IPS-18c (cell line): ENCODE data around the gene PLAU.
"Not testable (repeated sequence)": the region's sequence is repeated elsewhere in the genome, so short reads cannot be mapped to it uniquely, and the experiment has no call there.

Experiments used
- H3K4me3 ChIP-seq: 2 replicates; pipeline ENCODE4 v1.7.0; 2013; ENCODE audit warnings: low read depth, mild to moderate bottlenecking, low read length, moderate library complexity; ENCODE audit not compliant: insufficient read depth
- H3K9me3 ChIP-seq: one replicate; pipeline ENCODE4 v1.6.1; 2013; ENCODE audit warnings: mild to moderate bottlenecking, low read length, moderate library complexity; ENCODE audit not compliant: control insufficient read depth, insufficient read depth

Gene PLAU

DNA sequence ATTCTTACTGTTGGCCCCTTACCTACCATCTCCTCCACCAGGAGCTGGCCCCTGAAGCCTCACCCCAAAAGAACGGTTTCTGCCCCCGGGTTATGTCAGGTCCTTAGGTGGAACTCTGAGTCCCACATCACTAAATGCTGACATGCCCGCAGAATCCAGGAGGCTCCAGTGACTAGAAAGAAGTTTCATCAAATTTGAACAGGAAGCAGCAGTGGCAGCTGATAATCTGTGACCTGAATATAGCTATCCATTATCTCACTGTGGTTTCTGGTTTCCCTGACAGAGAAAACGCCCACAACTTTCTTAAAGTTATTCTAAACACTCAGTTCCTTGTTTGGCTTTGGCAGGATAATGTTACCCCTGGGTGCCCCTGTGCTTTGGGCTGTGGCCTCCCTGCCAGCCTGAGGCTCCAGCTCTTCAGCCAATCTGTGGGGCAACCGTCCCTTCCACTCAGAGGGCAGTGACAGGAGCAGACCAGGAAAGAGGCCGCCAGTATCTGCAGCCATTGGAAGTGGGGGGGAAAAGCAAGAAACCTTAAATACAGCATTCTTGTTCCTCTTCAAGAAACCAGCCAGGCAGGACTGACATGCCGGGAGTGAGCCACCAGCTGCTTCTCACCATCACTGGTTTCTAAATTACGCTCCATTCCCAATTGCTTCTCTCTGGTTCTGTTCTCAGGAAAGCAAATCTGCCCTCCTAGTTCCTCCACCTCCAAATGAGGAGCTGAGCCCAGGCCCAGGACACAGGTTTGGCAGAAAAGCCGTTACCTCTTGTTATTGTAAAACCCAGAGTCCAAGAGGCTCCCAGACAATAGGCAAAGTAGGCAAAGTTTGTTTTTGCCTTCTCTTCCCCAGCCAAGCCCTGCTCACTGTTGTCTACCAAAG is 45.8 kb downstream of the PLAU start:
- Histone ChIP-seq H3K9me3 (no peaks in the 10 kb centered on the region), H3K4me3 (no peak overlapping the region)

DNA sequence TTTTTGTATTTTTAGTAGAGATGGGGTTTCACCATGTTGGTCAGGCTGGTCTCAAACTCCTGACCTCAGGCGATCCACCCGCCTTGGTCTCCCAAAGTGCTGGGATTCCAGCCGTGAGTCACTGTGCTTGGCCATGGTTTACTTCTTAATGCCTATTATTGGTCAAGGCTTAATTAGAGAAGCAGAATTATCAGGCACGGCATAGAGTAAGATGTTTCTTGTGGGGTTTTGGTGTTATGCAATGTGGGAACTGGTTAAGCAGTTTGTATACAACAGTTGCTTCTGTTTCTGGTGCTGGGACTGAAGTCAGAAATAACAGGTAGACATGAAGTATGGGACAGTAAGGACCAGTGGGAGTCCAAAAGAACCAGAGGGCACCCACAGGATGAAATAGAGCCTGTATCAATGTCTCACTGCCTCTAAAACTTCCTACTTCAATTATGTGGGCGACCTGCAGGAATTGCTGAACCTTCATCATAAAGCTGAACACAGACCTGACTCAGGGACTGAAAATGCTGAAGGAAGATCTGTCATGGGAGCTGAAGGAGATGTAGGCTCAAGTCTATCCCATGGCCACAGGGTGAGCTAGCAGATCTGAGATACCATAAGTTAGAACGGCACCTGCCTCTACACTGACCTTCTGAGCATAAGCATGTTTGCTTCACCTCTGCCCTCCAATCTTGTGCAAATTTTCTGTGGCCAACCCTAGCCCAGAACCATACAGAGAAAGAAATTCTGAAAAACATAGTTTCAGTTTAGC is 48.7 kb downstream of the PLAU start:
- no peaks in the 10 kb centered on the region for H3K9me3 ChIP-seq
- no peak overlapping the region for H3K4me3 ChIP-seq

DNA sequence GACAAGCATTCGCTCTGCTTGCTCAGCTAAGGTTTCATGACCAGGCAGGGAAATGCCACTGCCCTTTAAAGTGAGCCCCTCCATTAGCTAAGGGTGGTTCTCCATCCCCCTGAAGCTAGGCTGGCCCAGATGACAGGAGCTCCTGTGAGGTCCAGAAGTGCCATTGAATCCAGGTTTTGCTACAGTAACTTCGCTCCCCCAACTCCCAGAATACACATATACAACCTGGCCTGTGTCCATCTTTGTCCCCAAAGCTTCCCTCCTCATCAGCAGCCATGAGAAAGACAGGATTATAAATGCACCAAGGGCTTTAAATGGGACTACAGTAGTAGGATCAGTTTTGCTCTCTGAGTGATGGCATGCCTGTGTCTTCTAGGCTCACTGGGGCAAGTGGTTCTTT is 51.5 kb downstream of the PLAU start:
- no peak overlapping the region for H3K4me3 ChIP-seq
- no peaks in the 10 kb centered on the region for H3K9me3 ChIP-seq

DNA sequence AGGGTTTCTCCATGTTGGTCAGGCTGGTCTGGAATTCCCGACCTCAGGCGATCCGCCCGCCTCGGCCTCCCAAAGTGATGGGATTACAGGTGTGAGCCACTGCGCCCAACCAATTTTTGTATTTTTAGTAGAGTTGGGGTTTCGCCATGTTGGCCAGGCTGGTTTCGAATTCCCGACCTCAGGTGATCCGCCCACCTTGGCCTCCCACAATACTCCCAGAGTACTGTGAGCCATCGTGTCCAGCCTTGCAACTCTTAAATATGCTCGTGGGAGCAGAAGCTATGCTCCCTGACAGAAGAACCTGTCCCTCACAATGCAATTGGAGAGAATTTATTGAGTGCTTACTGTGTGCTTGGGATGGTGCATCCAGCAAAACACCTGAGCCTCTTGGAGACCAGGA is 52.6 kb downstream of the PLAU start:
- H3K9me3 ChIP-seq: not testable (repeated sequence)

DNA sequence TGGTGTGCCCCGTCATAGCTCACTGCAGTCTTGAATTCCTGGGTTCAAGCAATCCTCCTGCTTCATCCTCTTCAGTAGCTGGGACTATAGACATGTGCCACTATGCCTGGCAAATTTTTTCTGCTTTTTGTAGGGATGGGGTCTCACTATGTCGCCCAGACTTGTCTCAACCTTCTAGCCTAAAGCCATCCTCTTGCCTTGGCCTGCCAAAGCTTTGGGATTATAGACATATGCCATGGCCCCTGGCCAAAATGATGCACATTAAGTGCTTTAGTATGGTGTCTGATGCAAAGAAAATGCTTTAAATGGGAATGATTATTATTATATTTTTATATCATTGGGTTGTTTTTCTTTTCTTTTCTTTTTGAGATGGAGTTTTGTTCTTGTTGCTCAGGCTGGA is 53.8 kb downstream of the PLAU start:
- Histone ChIP-seq H3K9me3 (no peaks in the 10 kb centered on the region), H3K4me3 (no peak overlapping the region)

More for the DNA sequence above, 52.6 kb downstream of the PLAU start:
- H3K4me3 ChIP-seq: not testable (repeated sequence)

DNA sequence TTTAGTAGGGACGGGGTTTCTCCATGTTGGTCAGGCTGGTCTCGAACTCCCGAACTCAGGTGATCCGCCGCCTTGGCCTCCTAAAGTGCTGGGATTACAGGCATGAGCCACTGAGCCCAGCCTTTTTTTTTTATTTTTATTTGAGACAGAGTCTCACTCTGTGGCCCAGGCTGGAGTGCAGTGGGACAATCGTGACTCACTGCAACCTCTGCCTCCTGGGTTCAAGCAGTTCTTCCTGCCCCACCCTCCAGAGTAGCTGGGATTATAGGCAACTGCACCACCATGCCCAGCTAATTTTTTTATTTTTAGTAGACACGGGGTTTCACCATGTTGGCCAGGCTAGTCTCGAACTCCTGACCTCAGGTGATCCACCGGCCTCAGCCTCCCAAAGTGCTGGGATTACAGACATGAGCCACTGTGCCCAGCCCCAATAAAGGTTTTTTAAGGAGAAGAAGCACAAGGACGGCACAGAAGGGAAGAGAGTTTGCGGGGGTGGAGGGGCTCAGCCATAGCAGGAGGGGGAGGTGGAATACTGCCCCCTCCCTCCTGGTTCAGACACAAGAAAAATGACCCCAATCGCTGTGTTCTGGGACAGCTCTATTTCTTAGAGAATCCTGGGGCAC is 54.4 kb downstream of the PLAU start:
- H3K4me3 ChIP-seq, H3K9me3 ChIP-seq: not testable (repeated sequence)

DNA sequence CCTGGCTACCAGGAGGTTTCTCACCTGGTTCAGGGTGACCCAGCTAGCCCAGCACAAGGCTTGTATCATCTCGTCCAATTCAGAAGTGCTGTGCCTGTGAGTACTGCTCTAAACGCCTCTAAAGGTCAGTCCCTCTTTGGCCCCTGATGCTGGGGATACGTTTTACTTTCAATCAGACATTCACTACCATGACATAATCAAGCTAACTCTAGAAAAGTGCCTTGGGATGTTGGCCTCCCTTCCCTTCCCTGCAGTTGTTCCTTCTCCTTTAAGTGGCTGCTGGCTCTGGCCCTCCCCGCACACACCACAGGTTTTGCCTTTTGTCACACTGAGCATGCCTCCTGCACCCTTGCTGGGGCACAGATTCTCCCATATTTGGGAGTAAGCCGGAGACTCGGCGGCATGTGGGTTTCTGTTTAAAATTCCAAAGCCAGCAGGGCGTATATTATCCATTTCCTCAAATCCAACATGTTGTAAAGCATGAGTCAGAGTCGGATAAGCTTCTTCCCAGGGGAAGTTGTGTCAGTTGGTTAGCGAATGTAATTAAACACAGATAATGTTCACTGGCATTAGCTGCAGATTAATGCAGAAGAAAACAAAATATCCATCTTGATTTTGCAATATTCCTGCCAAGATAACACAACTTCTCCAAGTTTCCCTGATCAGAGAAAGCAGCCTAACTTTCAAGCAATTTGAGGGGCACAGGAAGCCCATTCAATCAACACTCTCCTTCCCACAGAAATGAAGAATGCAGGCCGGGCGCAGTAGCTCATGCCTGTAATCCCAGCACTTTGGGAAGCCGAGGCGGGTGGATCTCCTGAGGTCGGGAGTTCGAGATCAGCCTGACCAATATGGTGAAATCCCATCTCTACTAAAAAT is 55.2 kb downstream of the PLAU start:
- Histone ChIP-seq H3K4me3 (no peak overlapping the region), H3K9me3 (no peaks in the 10 kb centered on the region)

DNA sequence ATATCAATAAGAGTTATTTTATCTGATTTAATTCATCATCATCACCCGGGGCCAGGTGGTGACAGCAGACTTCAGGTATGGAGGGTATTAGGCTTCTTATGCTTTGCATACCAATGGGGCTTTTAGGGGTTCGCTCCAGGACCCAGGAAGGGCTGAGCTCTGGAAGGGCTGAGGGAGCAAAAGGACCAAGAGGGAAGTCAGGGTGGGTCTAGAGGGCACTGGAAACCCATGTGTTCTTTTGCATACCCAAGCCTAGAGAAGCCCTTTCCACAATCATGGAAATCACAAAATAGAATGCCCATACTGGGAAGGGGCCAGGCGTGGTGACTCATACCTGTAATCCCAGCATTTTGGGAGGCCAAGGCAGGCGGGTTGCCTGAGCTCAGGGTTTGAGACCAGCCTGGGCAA is 56.1 kb downstream of the PLAU start:
- H3K4me3 ChIP-seq: no peak overlapping the region
- H3K9me3 ChIP-seq: no peaks in the 10 kb centered on the region
